T-helper 9 cell (primary cell): ENCODE results near the gene DPEP1.
"Not testable (repeated sequence)": the region's sequence is repeated elsewhere in the genome, so short reads cannot be mapped to it uniquely, and the experiment has no call there.

Experiments
- DNase-seq: peaks from one replicate; pipeline ENCODE4 v3.0.0-alpha.2; 2020

Gene DPEP1

DNA sequence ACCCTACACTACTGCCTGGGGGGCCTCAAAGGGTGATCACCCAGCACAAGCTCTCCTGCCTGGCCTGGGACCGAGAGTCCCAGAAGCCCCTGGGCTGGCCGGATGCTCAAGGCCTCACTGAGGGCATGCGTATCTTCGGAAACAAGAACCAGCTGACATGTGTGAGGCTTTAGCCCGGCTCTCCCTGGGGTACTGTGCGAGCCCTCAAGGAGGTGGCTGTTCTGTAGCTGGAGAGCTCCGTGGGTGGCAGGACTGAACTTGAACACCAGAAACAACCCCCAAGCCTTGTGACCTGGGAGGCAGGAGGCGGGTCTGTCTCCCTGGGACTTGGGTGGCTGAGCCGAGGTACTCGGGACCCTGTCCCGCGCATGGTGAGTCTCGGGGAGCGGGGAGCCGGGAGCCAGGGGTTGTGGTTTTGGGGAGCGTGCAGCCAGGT lies 7.0 kb downstream of the DPEP1 start:
- DNase-seq, result no peak

DNA sequence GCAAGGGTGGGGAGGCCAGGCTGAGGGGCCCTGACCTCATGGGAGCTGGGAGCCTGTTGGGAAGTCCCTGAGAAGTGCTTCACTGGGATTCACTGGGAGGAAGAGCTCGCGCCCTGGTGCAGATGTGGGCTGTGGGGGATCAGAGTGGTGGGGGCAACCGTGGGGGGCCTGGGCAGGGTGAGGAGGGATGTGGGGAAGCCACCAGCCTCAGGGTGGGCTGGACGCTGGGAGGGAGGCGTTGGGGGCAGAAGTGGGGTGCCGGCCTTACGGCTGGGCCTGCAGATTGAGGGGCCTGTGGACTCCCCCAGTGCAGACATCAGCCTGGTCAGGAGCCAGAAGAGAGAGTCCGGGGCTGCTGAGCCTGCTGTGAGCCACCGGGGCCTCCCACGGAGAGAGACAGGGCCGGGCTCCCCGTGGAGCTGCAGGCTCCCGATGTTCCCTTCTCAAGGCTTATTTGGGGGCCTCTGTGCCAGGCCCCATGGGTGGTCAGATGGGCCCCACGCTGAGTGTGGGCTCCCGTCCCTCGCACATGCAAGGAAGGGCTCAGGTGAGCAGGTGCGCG lies 7.8 kb downstream of the DPEP1 start:
- DNase-seq, result no peak

DNA sequence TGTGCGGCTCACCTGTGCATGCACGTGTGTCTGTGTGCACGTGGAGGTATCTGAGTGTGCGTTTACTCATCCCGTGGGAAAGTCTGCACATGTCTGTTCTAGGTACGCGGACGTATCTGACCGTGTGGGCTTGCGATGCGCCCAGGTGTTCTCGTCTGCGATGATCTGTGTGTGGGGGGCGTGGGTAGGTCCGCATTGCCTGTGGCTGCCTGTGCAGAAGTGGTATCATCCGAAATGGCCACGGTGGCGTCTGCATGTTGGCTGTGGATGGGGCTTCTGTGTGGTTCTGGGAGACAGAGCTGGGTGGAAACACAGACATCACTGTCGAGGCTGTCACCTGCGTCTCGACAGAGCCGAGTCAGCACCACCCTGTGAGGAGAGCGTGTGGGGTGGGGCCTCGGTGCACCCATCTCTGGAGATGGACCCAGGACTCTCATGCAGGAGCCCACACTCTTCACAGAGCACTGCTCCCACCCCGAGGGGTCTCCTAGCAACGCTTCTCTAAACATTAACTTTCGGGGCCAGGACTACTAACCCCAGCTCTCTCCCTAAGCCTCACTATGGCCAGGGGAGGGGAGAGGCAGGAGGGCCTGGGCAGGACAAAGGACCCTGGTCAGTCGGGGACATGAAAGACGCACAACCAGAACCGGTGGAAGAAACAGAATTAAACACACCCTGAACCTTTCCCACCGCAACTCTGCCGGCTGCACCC lies 8.4 kb downstream of the DPEP1 start:
- no peak for DNase-seq

DNA sequence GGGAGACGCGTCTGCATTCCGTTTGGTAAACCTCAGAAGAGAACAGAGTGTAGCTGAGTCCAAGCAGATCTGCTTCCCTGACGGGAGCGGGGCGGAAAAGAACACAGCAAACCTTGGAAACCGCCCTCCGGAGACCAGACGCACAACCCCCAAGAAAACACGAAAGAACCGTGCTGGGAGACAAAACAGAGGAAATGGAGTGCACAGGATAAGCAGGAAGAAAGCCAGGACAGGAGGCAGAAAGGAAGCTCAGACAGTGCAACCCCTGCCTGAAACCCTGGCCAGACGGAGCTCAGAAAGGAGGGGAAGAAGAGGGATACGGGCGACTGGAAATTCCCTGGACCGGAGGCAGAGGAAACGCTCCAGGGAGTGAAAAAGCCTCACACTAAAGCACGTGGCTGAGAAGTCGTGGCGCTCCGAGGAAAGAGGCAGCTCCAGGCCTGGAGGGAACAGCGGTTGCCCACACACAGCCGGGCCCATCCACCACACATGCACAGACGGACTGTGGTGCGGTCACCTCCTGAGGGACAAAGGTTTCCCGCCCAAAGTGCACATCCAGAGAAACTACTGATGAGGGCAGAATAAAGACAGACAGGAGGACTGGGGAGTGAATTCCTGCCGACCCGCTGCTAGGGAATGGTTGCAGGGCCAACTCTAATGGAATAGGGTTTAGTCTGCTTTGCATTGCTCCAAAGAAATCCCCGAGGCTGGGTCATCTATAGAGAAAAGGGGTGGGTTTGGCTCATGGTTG lies 10.2 kb downstream of the DPEP1 start:
- no peak for DNase-seq

DNA sequence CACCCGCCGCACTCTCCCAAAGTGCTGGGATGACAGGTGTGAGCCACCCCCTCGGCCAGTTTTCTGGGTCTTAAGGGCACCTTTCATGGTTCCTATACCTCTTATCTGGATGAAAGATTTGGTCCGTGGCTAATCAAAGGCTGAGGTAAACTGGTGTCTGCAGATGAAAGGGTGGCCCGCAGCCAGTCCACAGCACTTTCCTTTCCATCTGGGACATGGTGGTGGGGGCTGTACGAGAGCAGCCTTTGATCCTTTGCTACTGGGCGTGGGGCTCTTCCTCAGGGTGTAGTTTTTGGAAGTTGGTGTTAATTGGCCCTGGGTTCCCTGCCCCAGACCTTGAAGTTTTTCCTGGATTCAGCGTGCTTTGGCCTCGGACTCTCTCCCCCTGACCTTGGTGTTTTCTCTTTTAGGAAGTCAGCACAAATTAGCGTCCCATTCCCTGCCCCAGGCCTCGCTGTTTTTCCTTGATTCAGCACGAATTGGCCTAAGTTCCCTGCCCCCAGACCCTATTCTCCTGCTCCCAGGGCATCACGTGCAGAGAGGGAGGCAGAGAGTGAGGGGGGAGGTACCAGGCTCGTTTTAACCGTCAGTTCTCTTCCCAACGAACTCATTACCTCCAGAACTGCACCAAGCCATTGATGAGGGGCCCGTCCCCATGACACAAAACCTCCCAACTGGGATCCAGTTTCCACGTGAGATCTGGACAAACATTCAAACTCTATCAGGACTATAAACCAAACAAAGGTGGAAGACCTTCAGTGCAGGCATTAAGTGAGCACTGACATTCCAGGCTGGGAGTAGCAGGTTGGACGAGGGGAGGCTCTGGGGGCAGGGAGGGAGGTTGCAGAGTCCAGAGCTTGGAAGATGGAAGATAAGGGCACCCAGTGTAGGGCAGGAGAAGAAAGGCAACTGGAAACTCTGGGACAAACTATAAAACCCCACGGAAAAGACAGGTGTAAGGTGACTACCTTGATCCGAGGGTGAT lies 11.6 kb downstream of the DPEP1 start:
- no peak for DNase-seq

DNA sequence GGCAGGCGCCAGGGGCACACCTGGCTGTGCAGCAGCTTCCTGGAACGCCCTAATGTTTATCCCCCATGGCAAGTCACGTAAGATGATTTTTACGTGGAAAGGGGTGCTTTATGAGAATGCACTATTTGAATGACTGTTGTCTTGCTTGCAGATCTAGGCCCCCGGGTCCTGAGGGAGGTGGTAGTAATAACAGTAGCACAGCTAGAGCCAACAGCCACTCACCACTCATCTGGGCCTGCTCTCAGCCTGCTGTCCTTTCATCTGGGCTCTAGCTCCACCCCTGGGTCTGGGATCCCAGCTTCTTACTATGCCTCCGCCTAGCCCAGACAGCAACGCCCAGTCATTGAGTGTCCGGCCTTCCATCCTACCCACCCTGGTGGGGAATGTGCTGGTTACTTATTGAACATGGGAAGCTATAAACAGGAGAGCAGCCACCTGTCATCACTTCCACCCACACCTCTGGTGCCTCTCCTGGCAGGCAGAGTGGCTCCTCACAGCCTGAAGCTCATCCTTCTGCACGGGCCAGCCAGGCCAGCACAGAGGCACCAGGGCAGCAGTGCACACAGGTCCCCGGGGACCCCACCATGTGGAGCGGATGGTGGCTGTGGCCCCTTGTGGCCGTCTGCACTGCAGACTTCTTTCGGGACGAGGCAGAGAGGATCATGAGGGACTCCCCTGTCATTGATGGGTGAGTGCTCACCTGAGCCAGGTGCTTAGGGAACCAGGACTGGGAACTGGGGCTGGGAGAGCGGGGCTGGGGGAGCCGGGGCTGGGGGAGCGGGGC lies 16.6 kb downstream of the DPEP1 start:
- no peak for DNase-seq

DNA sequence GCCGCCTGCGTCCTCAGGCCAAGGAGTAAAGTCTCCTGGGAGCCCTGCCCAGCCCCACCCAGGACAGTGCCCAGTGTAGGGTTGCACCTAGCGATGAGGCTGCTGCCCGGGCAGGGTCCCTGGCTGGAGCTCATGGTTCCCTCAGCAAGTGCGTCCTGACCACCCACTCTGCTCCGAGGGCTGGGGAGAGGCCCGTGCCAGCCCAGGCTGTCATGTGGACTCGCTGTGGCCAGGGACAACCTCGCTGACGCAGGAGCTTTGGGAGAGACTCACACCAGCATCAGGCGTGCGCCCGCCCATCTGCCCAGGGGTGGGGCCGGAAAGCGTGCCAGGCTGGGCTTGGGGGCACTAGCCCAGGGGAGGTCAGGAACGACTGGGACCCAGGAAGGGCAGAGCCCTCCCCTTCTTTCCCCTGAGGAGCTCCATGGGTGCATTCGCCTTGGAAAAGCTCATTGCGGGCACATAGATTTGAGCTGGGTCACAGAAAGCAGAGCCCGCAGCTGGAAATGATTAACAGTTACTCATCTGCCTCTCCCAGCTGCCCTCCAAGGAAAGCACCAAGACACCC lies 19.7 kb downstream of the DPEP1 start:
- no peak for DNase-seq

DNA sequence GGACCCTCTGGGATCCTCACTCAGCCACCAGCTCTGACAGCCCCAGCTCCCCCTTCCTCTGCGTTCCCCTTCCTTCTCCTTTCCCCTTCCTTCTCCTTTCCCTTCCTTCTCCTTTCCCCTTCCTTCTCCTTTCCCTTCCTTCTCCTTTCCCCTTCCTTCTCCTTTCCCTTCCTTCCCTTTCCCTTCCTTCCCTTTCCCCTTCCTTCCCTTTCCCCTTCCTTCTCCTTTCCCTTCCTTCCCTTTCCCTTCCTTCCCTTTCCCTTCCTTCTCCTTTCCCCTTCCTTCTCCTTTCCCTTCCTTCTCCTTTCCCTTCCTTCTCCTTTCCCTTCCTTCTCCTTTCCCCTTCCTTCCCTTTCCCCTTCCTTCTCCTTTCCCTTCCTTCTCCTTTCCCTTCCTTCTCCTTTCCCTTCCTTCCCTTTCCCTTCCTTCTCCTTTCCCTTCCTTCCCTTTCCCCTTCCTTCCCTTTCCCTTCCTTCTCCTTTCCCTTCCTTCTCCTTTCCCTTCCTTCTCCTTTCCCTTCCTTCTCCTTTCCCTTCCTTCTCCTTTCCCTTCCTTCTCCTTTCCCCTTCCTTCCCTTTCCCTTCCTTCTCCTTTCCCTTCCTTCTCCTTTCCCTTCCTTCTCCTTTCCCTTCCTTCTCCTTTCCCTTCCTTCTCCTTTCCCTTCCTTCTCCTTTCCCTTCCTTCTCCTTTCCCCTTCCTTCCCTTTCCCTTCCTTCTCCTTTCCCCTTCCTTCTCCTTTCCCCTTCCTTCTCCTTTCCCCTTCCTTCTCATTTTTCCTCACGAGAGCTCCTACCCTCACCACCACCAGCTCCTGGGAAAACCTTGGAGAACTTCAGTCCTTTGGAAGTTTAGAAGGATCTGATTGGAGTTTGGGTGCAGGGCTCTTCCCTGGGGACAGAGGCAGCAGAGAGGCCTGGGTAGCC lies 21.3 kb downstream of the DPEP1 start:
- not testable (repeated sequence) for DNase-seq

DNA sequence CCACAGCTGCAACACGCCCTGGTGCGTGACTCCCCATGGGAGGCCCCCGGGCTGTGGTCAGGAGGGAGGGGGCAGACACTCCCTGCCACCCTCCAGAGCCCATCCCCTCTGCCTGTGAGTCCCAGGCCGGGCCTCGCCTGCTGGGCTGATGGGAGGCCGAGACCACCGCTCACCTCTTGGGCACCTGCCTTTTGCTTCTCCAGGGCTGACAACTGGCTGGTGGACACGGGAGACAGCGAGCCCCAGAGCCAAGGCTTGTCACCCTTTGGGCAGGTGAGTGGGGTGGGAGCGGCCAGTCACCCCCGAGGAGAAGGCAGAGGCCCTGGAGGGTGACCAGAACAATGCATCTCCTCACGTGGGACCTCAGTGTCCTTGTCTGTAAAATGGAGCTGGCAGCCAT lies 23.2 kb downstream of the DPEP1 start:
- DNase-seq, result no peak

DNA sequence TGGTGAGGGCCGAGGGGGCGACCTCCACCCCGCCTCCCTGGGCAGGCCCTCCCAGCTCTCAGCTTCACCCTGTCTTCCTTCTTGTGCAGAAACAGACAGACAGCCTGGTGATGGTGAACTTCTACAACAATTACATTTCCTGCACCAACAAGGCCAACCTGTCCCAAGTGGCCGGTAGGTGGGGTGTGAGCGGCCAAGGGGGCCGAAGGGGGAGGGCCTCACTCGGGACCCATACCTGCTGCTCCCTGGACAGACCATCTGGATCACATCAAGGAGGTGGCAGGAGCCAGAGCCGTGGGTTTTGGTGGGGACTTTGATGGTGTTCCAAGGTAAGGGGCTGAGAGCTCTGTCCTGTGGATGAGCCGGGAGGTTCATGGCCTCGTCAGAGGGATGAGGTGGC lies 23.9 kb downstream of the DPEP1 start:
- DNase-seq, result no peak

DNA sequence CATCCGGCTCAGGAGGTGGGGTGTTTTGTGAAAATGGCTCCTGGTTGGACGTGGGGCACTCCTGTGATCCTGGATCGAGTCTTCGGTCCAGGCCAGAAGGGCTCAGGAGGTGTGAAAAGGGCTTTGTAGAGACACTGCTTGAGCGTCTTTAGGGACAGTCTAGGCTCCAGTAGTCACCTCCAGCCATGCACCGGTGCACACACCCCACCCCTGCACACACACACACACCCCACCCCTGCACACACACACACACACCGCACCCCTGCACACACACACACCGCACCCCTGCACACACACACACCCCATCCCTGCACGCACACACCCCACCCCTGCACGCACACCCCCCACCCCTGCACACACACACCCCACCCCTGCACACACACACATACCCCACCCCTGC lies 25.0 kb downstream of the DPEP1 start:
- no peak for DNase-seq

DNA sequence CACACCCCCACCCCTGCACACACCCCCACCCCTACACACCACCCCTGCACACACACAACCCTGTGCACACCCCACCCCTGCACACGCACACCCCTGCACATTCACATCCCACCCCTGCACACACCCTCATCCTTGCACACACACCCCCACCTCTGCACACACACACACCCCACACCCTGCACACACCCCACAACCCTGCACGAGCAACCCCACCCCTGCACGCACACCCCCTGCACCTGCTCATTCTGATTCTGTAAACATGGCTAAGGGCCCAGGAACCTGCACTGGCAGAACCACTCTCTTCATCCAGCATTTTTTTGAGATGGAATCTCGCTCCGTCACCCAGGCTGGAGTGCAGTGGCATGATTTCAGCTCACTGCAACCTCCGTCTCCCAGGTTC lies 25.9 kb downstream of the DPEP1 start:
- no peak for DNase-seq

DNA sequence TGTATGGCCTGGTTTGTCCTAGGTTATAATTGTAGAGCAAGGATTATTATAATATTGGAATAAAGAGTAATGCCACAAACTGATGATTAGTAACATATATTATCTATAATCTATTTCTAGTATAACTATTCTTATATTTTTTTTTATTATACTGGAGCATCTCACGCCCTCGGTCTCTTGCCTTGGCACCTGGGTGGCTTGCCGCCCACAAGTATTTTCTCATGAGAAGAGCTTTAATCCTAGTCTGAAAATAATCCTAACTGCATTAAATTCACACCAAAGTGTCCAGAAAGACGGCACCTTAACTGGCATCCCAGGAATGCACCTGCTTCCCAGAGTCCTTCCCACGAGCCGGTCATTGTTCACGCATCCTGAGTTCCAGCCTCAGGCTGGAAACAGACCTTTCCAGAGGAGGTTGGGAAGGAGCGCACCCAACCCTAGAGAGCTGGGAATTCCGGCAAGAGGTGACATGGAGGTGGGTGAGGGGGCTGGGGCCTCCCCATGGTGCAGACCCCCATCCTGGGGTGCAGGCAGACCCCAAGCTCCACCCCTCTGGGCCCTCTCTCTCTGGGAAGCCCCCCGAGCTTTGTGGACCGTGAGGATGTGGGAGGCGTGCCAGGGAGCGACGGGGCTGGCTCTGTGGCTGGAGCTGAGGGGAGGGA lies 28.1 kb downstream of the DPEP1 start:
- no peak for DNase-seq

DNA sequence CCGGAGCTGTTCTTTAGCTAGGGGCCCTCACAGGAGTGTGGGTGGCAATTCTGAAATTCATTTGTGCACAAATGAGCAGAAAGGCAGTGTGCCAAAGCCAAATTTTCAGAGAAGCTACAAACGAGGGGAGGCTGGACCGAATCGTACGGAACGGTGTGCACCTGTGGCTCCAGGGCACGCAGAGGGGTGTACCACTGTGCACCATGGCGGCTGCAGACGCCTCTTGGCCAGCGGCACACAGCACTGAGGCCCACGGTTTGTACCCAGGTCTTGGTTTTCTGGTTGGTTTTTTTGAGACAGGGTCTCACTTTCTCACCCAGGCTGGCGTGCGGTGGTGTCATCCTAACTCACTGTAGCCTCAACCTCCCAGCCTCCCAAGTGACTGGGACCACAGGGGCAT lies 29.1 kb downstream of the DPEP1 start:
- no peak for DNase-seq

DNA sequence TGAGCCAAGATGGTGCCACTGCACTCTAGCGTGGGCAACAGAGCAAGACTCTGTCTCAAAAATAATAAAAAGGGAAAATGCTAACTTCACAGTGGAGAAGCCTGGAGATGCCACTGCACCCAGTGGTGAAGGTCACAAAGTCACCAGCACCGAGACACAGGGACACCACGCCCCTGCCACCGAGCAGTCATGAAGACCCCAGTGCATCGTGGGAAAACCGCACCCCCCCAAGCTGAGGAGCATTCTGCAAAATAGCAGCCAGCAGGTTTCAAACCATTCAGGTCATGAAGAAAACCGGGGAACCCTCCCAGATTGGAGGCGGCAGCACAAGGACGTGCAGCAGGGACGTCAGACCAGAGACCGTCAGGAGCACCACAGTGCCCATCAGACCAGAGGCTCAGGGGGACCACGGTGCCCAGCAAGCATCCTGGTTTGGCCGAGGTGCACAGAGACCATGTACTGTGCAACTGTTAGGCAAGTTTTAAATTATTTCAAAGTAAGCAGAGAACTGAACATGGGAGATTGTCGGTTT lies 30.4 kb downstream of the DPEP1 start:
- no peak for DNase-seq

DNA sequence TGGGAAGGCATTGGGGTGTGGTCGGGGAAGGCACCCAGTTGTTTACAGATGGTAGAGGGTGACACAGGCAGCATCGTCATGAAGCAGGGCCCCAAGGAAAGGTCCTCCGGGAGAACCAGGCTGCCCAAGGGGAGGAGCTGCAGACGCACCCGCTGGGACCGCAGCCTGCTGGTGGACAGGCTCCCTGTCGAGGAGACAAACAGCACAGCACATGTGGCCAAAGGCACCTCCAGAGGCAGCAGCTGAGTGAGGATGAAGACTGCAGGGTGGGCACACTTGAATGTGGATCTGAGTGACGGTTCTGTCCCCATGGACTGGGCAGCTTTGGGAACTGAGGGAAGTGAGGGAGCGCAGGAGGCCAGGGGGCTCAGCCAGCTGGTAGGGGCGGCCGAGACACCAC lies 31.7 kb downstream of the DPEP1 start:
- DNase-seq, result no peak

DNA sequence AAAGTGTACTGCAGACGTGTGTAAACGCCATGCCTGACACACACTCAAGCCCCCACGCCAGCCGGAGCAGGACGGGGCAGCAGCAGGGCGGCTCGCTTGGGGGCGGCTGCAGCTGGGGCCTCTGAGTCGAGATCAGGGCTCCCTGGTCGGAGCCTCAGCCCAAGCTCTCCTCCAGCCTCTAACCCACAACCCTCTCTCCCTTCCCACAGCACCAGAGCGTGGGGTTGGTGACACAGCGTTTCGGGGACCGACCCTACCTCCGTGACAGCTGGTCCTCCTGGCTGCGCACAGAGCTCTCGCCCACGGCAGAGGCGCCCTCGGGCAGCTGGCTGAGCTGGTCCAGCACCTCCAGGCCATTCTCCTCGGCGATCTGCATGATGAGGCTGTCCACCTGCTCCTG lies 32.8 kb downstream of the DPEP1 start:
- DNase-seq, result no peak

DNA sequence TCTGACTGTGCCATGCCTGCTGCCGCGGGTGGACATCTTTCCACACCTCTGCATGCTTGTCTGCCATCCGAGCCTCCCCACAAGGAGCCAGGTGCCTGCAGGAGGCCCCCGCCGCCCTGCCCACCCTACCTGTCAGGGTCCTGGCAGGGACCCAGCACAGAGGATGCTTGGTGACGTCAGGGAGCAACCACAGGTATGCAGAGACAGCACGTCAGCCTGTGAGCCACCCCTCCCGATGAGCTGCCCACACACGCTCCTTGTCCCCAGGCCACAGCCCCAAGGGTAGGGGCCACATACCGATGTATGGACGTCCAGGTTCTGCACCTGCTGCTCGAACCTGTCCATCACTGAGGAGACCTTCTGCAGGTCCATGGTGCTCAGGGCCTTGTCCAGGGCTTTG lies 33.5 kb downstream of the DPEP1 start:
- no peak for DNase-seq

DNA sequence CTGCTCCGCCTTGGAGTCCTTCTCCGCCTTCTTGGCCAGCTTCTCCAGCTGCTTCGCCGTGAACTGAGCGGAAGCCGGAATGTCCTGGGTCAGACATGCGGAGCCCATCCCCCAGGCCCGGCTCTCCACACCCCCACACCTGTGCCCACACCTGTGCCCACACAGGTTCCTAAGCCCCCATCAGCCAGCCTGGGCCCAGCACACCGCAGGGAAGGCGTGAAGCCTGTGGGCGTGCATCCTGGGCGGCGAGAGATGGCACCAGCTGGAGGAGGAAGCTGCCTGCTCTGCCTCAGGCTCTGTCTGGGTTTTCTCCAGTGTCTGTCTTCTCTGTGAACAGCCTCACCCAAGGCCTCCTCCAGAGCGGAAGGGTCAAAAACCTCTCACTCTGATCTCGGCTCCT lies 38.1 kb downstream of the DPEP1 start:
- DNase-seq, result no peak
